Measurements from ENCODE around the gene ANAPC7.
"Not testable (repeated sequence)": the region's sequence is repeated elsewhere in the genome, so short reads cannot be mapped to it uniquely, and the experiment has no call there.

The ANAPC7 gene

DNA sequence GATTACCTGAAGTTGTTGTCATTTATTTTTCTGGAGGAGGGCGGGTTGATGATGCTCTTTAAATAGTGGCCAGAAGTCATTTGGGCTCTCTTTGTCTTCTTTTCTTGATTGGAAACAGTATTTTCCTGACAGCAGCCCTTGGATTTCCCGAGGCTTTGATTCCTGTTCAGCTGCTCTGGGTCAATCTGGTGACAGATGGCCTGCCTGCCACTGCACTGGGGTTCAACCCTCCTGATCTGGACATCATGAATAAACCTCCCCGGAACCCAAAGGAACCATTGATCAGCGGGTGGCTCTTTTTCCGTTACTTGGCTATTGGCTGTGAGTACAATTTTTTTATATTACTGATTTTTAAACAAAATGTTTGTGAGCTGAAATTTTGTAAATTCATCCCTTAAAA is 60.4 kb downstream of the ANAPC7 start:
- H3K4me1 ChIP-seq (ENCODE audit: insufficient read depth, low read length, poor library complexity, severe bottlenecking), result no peaks in the 10 kb centered on the region
- TF ChIP-seq, protein P1, sequence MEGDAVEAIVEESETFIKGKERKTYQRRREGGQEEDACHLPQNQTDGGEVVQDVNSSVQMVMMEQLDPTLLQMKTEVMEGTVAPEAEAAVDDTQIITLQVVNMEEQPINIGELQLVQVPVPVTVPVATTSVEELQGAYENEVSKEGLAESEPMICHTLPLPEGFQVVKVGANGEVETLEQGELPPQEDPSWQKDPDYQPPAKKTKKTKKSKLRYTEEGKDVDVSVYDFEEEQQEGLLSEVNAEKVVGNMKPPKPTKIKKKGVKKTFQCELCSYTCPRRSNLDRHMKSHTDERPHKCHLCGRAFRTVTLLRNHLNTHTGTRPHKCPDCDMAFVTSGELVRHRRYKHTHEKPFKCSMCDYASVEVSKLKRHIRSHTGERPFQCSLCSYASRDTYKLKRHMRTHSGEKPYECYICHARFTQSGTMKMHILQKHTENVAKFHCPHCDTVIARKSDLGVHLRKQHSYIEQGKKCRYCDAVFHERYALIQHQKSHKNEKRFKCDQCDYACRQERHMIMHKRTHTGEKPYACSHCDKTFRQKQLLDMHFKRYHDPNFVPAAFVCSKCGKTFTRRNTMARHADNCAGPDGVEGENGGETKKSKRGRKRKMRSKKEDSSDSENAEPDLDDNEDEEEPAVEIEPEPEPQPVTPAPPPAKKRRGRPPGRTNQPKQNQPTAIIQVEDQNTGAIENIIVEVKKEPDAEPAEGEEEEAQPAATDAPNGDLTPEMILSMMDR (conservative IDR thresholded peaks at IDR 0.05; ENCODE audit: low read length), result no peak
- no peak for TF ChIP-seq EZH2phosphoT487 (IDR thresholded peaks at IDR 0.05; ENCODE audit: borderline replicate concordance)
- no peak overlapping the region for H3K9ac ChIP-seq (ENCODE audit: low read depth, low read length, poor library complexity, severe bottlenecking)
- no peak overlapping the region for H3K4me2 ChIP-seq (ENCODE audit: low read depth, low read length, poor library complexity, severe bottlenecking)
- H3K79me2 ChIP-seq (ENCODE audit: insufficient read depth, low read length), result no peaks in the 10 kb centered on the region
- no peak overlapping the region for H3K4me3 ChIP-seq (ENCODE audit: low read length, poor library complexity, severe bottlenecking)
- H3F3A ChIP-seq (ENCODE audit: low read depth), result no peaks in the 10 kb centered on the region
- H3K36me3 ChIP-seq (ENCODE audit: insufficient read depth, low read length), result peaks cover 99% of the 10 kb centered on the region
- no peaks in the 10 kb centered on the region for H3K9me2 ChIP-seq (replicated peaks; ENCODE audit: low read depth, low read length)
- H2AFZ ChIP-seq (ENCODE audit: low read length), result no peak overlapping the region
- no peaks in the 10 kb centered on the region for H3K9me3 ChIP-seq (ENCODE audit: insufficient read depth, low read depth, low read length)
- no peaks in the 10 kb centered on the region for H4K20me1 ChIP-seq (ENCODE audit: insufficient read depth, low read length, poor library complexity, severe bottlenecking)
- no peaks in the 10 kb centered on the region for H3K27me3 ChIP-seq (ENCODE audit: insufficient read depth, low read length, poor library complexity, severe bottlenecking)

DNA sequence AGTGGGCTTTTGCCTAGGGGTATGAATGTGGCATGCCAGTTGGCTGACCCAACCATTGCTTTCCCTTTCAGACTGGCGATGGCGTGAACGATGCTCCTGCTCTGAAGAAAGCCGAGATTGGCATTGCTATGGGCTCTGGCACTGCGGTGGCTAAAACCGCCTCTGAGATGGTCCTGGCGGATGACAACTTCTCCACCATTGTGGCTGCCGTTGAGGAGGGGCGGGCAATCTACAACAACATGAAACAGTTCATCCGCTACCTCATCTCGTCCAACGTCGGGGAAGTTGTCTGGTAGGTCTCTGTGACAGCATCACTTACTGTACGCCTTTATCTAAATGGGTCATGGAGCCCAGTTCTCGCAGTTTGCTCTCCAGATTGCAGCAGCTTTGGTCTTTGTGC is 61.4 kb downstream of the ANAPC7 start:
- H3K27me3 ChIP-seq (ENCODE audit: insufficient read depth, low read length, poor library complexity, severe bottlenecking), result no peaks in the 10 kb centered on the region
- H3K9me2 ChIP-seq (replicated peaks; ENCODE audit: low read depth, low read length), result no peaks in the 10 kb centered on the region
- H3K4me3 ChIP-seq (ENCODE audit: low read length, poor library complexity, severe bottlenecking), result no peak overlapping the region
- H4K20me1 ChIP-seq (ENCODE audit: insufficient read depth, low read length, poor library complexity, severe bottlenecking), result no peaks in the 10 kb centered on the region
- H3K79me2 ChIP-seq (ENCODE audit: insufficient read depth, low read length), result no peaks in the 10 kb centered on the region
- H2AFZ ChIP-seq (ENCODE audit: low read length), result no peak overlapping the region
- H3F3A ChIP-seq (ENCODE audit: low read depth), result no peaks in the 10 kb centered on the region
- H3K4me1 ChIP-seq (ENCODE audit: insufficient read depth, low read length, poor library complexity, severe bottlenecking), result no peaks in the 10 kb centered on the region
- H3K4me2 ChIP-seq (ENCODE audit: low read depth, low read length, poor library complexity, severe bottlenecking), result no peak overlapping the region
- no peak for TF ChIP-seq EZH2phosphoT487 (IDR thresholded peaks at IDR 0.05; ENCODE audit: borderline replicate concordance)
- TF ChIP-seq, protein P1 (conservative IDR thresholded peaks at IDR 0.05; ENCODE audit: low read length), result no peak
- no peaks in the 10 kb centered on the region for H3K9me3 ChIP-seq (ENCODE audit: insufficient read depth, low read depth, low read length)
- H3K9ac ChIP-seq (ENCODE audit: low read depth, low read length, poor library complexity, severe bottlenecking), result no peak overlapping the region
- H3K36me3 ChIP-seq (ENCODE audit: insufficient read depth, low read length), result peaks cover 99% of the 10 kb centered on the region

DNA sequence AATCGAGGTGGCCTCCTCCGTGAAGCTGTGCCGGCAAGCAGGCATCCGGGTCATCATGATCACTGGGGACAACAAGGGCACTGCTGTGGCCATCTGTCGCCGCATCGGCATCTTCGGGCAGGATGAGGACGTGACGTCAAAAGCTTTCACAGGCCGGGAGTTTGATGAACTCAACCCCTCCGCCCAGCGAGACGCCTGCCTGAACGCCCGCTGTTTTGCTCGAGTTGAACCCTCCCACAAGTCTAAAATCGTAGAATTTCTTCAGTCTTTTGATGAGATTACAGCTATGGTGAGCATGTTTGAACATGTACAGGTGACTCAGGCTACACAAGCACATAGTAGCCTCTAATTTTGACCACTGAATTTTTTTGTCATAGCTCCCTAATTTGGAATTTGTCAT is 62.8 kb downstream of the ANAPC7 start:
- H4K20me1 ChIP-seq (ENCODE audit: insufficient read depth, low read length, poor library complexity, severe bottlenecking), result no peaks in the 10 kb centered on the region
- H3K36me3 ChIP-seq (ENCODE audit: insufficient read depth, low read length), result peaks cover 99% of the 10 kb centered on the region
- no peak for TF ChIP-seq EZH2phosphoT487 (IDR thresholded peaks at IDR 0.05; ENCODE audit: borderline replicate concordance)
- TF ChIP-seq, protein P1 (conservative IDR thresholded peaks at IDR 0.05; ENCODE audit: low read length), result no peak
- no peaks in the 10 kb centered on the region for H3K27me3 ChIP-seq (ENCODE audit: insufficient read depth, low read length, poor library complexity, severe bottlenecking)
- H3F3A ChIP-seq (ENCODE audit: low read depth), result no peaks in the 10 kb centered on the region
- no peaks in the 10 kb centered on the region for H3K9me3 ChIP-seq (ENCODE audit: insufficient read depth, low read depth, low read length)
- H3K79me2 ChIP-seq (ENCODE audit: insufficient read depth, low read length), result no peaks in the 10 kb centered on the region
- no peak overlapping the region for H2AFZ ChIP-seq (ENCODE audit: low read length)
- H3K4me2 ChIP-seq (ENCODE audit: low read depth, low read length, poor library complexity, severe bottlenecking), result no peak overlapping the region
- no peaks in the 10 kb centered on the region for H3K9me2 ChIP-seq (replicated peaks; ENCODE audit: low read depth, low read length)
- H3K4me1 ChIP-seq (ENCODE audit: insufficient read depth, low read length, poor library complexity, severe bottlenecking), result no peaks in the 10 kb centered on the region
- no peak overlapping the region for H3K9ac ChIP-seq (ENCODE audit: low read depth, low read length, poor library complexity, severe bottlenecking)
- H3K4me3 ChIP-seq (ENCODE audit: low read length, poor library complexity, severe bottlenecking), result no peak overlapping the region

DNA sequence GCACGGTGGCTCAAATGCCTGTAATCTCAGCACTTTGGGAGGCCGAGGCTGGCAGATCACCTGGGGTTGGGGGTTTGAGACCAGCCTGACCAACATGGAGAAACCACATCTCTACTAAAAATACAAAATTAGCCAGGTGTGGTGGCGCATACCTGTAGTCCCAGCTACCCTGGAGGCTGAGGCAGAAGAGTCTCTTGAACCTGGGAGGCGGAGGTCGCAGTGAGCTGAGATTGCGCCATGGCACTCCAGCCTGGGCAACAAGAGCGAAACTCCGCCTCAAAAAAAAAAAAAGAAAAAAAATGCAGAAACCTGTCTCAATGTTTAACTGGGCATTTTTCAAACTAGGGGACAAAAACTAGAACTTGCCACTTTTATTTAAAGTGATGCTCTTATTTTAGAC is 63.2 kb downstream of the ANAPC7 start:
- not testable (repeated sequence) for H3K4me2 ChIP-seq (ENCODE audit: low read depth, low read length, poor library complexity, severe bottlenecking); H3K9me2 ChIP-seq (replicated peaks; ENCODE audit: low read depth, low read length); H4K20me1 ChIP-seq (ENCODE audit: insufficient read depth, low read length, poor library complexity, severe bottlenecking); H3K4me1 ChIP-seq (ENCODE audit: insufficient read depth, low read length, poor library complexity, severe bottlenecking); H3K27me3 ChIP-seq (ENCODE audit: insufficient read depth, low read length, poor library complexity, severe bottlenecking); H3K79me2 ChIP-seq (ENCODE audit: insufficient read depth, low read length); H3F3A ChIP-seq (ENCODE audit: low read depth); H3K4me3 ChIP-seq (ENCODE audit: low read length, poor library complexity, severe bottlenecking); H2AFZ ChIP-seq (ENCODE audit: low read length); H3K9me3 ChIP-seq (ENCODE audit: insufficient read depth, low read depth, low read length); H3K9ac ChIP-seq (ENCODE audit: low read depth, low read length, poor library complexity, severe bottlenecking)
- peaks cover 99% of the 10 kb centered on the region for H3K36me3 ChIP-seq (ENCODE audit: insufficient read depth, low read length)

Data from Loucy (cell line).